Measurements from ENCODE around the gene PHACTR3.

Gene PHACTR3

GRCh38 chr20:59823030-59823423 lies 218.7 kb downstream of the PHACTR3 start:
- DNase-seq: no peak

- no peak for DNase-seq
Observed at GRCh38 chr20:59823491-59824259, 219.3 kb downstream of the PHACTR3 start.

GRCh38 chr20:59824711-59825562 lies 220.6 kb downstream of the PHACTR3 start:
- no peak for DNase-seq

- DNase-seq: no peak
Observed at GRCh38 chr20:59825563-59825920, 221.2 kb downstream of the PHACTR3 start.

- DNase-seq: peak; percentile 72
Observed at GRCh38 chr20:59825944-59826759, 221.8 kb downstream of the PHACTR3 start.

GRCh38 chr20:59827138-59828056 lies 223.1 kb downstream of the PHACTR3 start:
- no peak for DNase-seq

GRCh38 chr20:59828125-59829053 lies 224.0 kb downstream of the PHACTR3 start:
- DNase-seq: no peak

- DNase-seq: no peak
Observed at GRCh38 chr20:59829054-59829785, 224.9 kb downstream of the PHACTR3 start.

- no peak for DNase-seq
Observed at GRCh38 chr20:59829786-59830664, 225.7 kb downstream of the PHACTR3 start.

- DNase-seq: no peak
Observed at GRCh38 chr20:59830665-59831023, 226.3 kb downstream of the PHACTR3 start.

- DNase-seq: no peak
Observed at GRCh38 chr20:59831024-59831915, 226.9 kb downstream of the PHACTR3 start.

- no peak for DNase-seq
Observed at GRCh38 chr20:59831916-59832270, 227.6 kb downstream of the PHACTR3 start.

- DNase-seq: no peak
Observed at GRCh38 chr20:59832406-59833363, 228.3 kb downstream of the PHACTR3 start.

- DNase-seq: peak; percentile 11
Observed at GRCh38 chr20:59835057-59835447, 230.7 kb downstream of the PHACTR3 start.

GRCh38 chr20:59835448-59836395 lies 231.4 kb downstream of the PHACTR3 start:
- DNase-seq: peak; percentile 15

GRCh38 chr20:59836767-59837166 lies 232.4 kb downstream of the PHACTR3 start:
- DNase-seq: peak; percentile 52

Measured in NCI-H2107 (cell line).